ENCODE measurements around the gene MSH3.

Gene MSH3

GRCh38 chr5:80713631-80714030, 59.2 kb downstream of the MSH3 start:
- Histone ChIP-seq H3K27me3 (ENCODE audit: control insufficient read depth, low read length) (no peaks in the 10 kb centered on the region), H3K4me1 (ENCODE audit: control insufficient read depth, low read length) (no peaks in the 10 kb centered on the region), H4K20me1 (ENCODE audit: control insufficient read depth, insufficient read depth, low read depth, low read length) (no peaks in the 10 kb centered on the region), H3K27ac (ENCODE audit: low read depth, low read length) (no peak overlapping the region), H3K36me3 (ENCODE audit: control insufficient read depth, low read length) (peaks cover 23% of the 10 kb centered on the region), H3K9me3 (ENCODE audit: control insufficient read depth, insufficient read depth, low read length) (no peaks in the 10 kb centered on the region), H3K4me2 (ENCODE audit: low read length) (no peak overlapping the region), H3K79me2 (ENCODE audit: control insufficient read depth, low read length) (no peaks in the 10 kb centered on the region), H3F3A (ENCODE audit: control insufficient read depth, insufficient read depth) (no peaks in the 10 kb centered on the region), H3K9me2 (replicated peaks; ENCODE audit: control insufficient read depth, low read length) (no peaks in the 10 kb centered on the region), H3K4me3 (ENCODE audit: low read length) (no peak overlapping the region)
- TF ChIP-seq CTCF (IDR thresholded peaks at IDR 0.05; ENCODE audit: low read depth, low read length, poor library complexity, severe bottlenecking) (no peak), EZH2phosphoT487 (IDR thresholded peaks at IDR 0.05; ENCODE audit: borderline replicate concordance, low read length) (no peak)

- no peak overlapping the region for H3K4me3 ChIP-seq (ENCODE audit: low read length)
- no peak for TF ChIP-seq CTCF (IDR thresholded peaks at IDR 0.05; ENCODE audit: low read depth, low read length, poor library complexity, severe bottlenecking)
- TF ChIP-seq EZH2phosphoT487 (IDR thresholded peaks at IDR 0.05; ENCODE audit: borderline replicate concordance, low read length): no peak
Measured at GRCh38 chr5:80714570-80715298, 60.3 kb downstream of the MSH3 start.

GRCh38 chr5:80715887-80716286, 61.4 kb downstream of the MSH3 start:
- peaks cover 23% of the 10 kb centered on the region for H3K36me3 ChIP-seq (ENCODE audit: control insufficient read depth, low read length)

More at GRCh38 chr5:80714570-80715298, 60.3 kb downstream of the MSH3 start:
- no peak overlapping the region for H3K27ac ChIP-seq (ENCODE audit: low read depth, low read length)
- no peaks in the 10 kb centered on the region for H3K9me3 ChIP-seq (ENCODE audit: control insufficient read depth, insufficient read depth, low read length)
- no peak overlapping the region for H3K4me2 ChIP-seq (ENCODE audit: low read length)
- no peaks in the 10 kb centered on the region for H4K20me1 ChIP-seq (ENCODE audit: control insufficient read depth, insufficient read depth, low read depth, low read length)
- H3K4me1 ChIP-seq (ENCODE audit: control insufficient read depth, low read length): no peaks in the 10 kb centered on the region
- no peaks in the 10 kb centered on the region for H3K79me2 ChIP-seq (ENCODE audit: control insufficient read depth, low read length)
- H3K36me3 ChIP-seq (ENCODE audit: control insufficient read depth, low read length): peaks cover 25% of the 10 kb centered on the region
- no peaks in the 10 kb centered on the region for H3F3A ChIP-seq (ENCODE audit: control insufficient read depth, insufficient read depth)
- no peaks in the 10 kb centered on the region for H3K9me2 ChIP-seq (replicated peaks; ENCODE audit: control insufficient read depth, low read length)
- no peaks in the 10 kb centered on the region for H3K27me3 ChIP-seq (ENCODE audit: control insufficient read depth, low read length)

More at GRCh38 chr5:80715887-80716286, 61.4 kb downstream of the MSH3 start:
- H3K79me2 ChIP-seq (ENCODE audit: control insufficient read depth, low read length): no peaks in the 10 kb centered on the region
- no peak overlapping the region for H3K27ac ChIP-seq (ENCODE audit: low read depth, low read length)
- H3K9me3 ChIP-seq (ENCODE audit: control insufficient read depth, insufficient read depth, low read length): no peaks in the 10 kb centered on the region
- no peak overlapping the region for H3K4me3 ChIP-seq (ENCODE audit: low read length)
- H4K20me1 ChIP-seq (ENCODE audit: control insufficient read depth, insufficient read depth, low read depth, low read length): no peaks in the 10 kb centered on the region
- no peaks in the 10 kb centered on the region for H3K9me2 ChIP-seq (replicated peaks; ENCODE audit: control insufficient read depth, low read length)
- H3K4me1 ChIP-seq (ENCODE audit: control insufficient read depth, low read length): no peaks in the 10 kb centered on the region
- TF ChIP-seq CTCF (IDR thresholded peaks at IDR 0.05; ENCODE audit: low read depth, low read length, poor library complexity, severe bottlenecking) (no peak), EZH2phosphoT487 (IDR thresholded peaks at IDR 0.05; ENCODE audit: borderline replicate concordance, low read length) (no peak)
- H3F3A ChIP-seq (ENCODE audit: control insufficient read depth, insufficient read depth): no peaks in the 10 kb centered on the region
- H3K27me3 ChIP-seq (ENCODE audit: control insufficient read depth, low read length): no peaks in the 10 kb centered on the region
- no peak overlapping the region for H3K4me2 ChIP-seq (ENCODE audit: low read length)
